HG03097 (cell line): ENCODE measurements around the gene PRDM2.

Experiments used
- ATAC-seq: cut with Tn5 transposase; IDR thresholded peaks from one replicate; pipeline ENCODE4 v1.9.1; 2021; ENCODE audit not compliant: unreplicated experiment, low FRiP score

PRDM2 gene

GRCh38 chr1:13762642-13763041 is 62.7 kb downstream of the PRDM2 start:
- no peak for ATAC-seq

DNA sequence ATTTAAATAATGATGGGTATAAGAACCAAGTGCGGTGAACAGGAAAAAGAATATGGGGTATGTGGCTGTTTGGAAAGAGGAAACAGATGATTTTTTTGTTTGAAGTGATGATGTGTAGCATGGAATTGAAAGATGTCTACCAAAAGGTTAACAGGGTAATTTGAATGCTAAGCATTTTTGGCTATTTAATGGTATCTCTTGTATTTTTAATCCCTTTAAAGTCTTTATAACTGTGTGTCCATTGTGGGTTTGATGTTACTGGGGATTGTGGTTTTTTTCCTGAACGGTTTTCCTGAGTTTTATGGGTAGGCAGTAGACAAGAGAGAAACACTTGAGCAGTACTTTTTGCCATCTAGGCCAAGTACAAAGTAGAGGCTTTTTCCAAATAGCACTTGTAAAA is 63.2 kb downstream of the PRDM2 start:
- ATAC-seq, result no peak

DNA sequence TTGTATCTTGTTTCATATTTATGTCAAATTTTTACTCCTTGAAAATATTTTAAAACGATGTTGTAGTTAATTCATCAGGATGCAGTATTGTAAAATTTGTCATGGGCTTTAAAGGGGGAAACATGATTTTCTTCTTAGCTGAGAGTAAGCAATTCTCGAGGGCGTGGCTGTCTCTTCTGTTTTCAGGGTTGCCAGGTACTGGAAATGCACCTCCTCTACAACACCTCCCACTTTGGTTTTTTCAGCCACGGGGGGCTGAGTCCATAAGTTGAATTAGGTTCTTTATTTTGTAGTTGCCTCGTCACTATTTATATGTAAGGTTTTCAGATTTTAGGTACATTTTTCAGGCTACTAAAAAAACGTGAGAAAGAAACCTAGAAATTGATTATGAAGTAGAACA is 64.0 kb downstream of the PRDM2 start:
- ATAC-seq, result no peak

DNA sequence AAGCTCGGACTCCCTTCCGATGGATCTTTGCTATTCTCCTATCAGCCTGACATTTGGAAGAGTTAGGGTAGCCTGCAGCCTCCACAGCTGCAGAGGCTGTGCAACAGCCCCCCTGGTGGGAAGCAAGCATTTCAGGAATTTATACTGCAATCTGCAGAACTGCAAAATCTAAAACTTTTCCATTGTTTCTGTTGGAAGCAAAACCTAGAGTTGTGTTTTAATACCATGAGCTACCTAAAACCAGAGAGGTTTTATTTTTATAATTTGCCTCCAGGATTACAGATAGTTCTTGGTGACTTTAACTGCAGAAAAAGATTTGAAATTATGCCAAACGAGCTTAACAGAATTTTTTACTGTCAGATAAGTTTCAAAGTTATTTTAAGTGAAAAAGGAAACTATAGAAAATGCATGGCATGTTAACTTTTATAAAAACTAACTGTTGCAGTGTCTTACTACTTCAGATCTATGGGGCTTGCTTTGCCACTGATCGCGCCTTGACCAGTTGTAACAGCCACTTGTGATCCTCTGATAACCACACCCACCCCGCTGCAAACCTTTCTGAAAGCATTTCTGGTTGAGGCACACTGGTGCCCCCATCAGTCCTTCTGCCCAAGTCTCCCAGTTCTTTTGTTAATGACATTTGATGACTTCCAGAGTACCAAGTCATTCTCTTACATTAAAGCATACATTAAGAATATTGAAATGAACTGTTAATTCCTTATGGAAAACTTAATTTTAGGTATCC is 64.8 kb downstream of the PRDM2 start:
- no peak for ATAC-seq

GRCh38 chr1:13766592-13767564 is 66.9 kb downstream of the PRDM2 start:
- no peak for ATAC-seq

- no peak for ATAC-seq
Observed at GRCh38 chr1:13769212-13769611, 69.2 kb downstream of the PRDM2 start.

DNA sequence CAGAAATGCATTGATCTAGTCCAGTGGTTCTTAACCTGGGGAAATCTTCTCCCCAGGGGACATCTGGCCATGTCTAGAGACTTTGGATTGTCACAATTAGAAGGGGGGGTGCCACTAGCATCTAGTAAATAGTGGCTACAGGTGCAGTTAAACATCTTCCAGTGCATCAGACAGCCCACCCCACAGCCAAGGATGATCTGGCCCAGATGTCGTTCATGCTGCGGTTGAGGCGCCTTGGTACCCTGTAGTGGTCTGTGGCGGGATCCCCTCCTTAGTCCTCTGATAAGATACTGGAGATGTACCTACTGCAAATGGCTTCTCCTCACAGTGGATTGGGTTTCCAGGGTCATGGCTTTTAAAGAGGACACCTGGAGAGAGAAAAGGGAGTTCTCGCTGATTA is 69.8 kb downstream of the PRDM2 start:
- ATAC-seq, result no peak

GRCh38 chr1:13770743-13771142 is 70.8 kb downstream of the PRDM2 start:
- ATAC-seq, result no peak

- no peak for ATAC-seq
Observed at GRCh38 chr1:13771745-13772144, 71.8 kb downstream of the PRDM2 start.

- no peak for ATAC-seq
Observed at GRCh38 chr1:13772271-13772670, 72.3 kb downstream of the PRDM2 start.

DNA sequence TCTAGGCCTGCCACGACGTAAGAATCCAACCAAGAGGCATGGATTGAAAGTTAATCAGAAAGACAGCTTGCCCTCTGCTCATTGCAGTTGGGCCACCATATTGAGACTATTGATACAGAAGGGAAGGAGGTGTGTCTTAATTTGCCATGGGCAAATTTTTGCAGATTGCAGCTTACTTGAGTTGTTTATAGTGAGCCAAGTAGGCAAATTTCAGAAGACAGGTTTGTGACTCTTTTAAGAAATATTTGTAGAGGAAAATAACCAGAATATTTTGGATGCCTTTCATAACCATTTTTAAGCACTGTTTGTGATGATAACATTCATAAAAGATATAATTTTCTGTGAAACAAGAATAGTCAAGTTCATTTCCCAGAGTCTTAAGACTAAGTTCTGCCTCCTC is 74.1 kb downstream of the PRDM2 start:
- no peak for ATAC-seq

DNA sequence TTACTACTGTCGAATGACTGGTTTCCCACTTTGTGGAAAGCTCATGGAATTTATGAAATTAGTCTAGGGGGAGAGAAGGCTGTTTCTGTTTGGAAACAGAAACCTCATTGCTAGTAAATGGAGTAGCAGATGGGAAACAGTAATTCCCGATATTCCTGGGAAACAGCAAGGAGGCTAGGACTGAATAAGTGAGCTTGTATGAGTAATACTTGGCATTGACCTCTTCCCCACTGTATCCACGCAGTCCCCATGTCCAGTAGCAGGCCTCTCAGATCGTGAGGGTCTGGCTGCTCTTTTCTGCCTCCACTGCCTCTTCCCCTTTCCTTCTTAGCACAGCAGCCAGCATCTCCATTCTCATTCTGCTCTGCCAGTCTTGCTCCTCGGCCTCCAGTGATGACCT is 75.5 kb downstream of the PRDM2 start:
- ATAC-seq, result no peak

- no peak for ATAC-seq
Observed at GRCh38 chr1:13775916-13776315, 75.9 kb downstream of the PRDM2 start.

DNA sequence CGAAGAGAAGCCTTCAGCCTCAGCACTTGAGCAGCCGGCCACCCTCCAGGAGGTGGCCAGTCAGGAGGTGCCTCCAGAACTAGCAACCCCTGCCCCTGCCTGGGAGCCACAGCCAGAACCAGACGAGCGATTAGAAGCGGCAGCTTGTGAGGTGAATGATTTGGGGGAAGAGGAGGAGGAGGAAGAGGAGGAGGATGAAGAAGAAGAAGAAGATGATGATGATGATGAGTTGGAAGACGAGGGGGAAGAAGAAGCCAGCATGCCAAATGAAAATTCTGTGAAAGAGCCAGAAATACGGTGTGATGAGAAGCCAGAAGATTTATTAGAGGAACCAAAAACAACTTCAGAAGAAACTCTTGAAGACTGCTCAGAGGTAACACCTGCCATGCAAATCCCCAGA is 78.4 kb downstream of the PRDM2 start:
- no peak for ATAC-seq

GRCh38 chr1:13779930-13780329 is 79.9 kb downstream of the PRDM2 start:
- ATAC-seq, result no peak

GRCh38 chr1:13780780-13781179 is 80.8 kb downstream of the PRDM2 start:
- ATAC-seq, result no peak

GRCh38 chr1:13781228-13781627 is 81.2 kb downstream of the PRDM2 start:
- ATAC-seq, result no peak

DNA sequence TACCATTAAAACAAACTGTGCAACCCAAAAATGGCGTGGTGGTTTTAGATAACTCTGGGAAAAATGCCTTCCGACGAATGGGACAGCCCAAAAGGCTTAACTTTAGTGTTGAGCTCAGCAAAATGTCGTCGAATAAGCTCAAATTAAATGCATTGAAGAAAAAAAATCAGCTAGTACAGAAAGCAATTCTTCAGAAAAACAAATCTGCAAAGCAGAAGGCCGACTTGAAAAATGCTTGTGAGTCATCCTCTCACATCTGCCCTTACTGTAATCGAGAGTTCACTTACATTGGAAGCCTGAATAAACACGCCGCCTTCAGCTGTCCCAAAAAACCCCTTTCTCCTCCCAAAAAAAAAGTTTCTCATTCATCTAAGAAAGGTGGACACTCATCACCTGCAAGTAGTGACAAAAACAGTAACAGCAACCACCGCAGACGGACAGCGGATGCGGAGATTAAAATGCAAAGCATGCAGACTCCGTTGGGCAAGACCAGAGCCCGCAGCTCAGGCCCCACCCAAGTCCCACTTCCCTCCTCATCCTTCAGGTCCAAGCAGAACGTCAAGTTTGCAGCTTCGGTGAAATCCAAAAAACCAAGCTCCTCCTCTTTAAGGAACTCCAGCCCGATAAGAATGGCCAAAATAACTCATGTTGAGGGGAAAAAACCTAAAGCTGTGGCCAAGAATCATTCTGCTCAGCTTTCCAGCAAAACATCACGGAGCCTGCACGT is 82.1 kb downstream of the PRDM2 start:
- no peak for ATAC-seq

GRCh38 chr1:13782634-13783360 is 82.8 kb downstream of the PRDM2 start:
- ATAC-seq, result no peak

DNA sequence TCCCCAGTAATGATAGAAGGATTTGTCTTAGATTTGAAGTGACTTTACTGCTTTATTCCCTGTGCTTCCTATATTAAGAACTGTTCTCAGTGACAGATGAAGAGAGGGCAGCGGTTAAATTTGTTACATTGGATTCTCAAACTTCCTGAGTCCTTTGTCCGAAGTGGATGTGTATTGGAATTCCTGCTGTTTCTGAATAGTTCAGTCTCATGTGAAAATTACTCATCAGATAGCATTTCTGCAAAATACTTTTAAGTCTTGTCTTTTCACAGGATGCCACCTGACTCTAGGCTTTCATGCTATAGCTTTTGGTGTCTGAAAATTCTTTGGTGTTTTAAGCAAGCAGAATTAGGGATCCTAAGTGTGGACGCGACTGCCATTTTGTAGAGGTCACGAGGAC is 83.6 kb downstream of the PRDM2 start:
- ATAC-seq, result no peak
